Activated CD4-positive, alpha-beta memory T cell treated with anti-CD3 and anti-CD28 coated beads, Interleukin-2, amount 10 ng/mL, durations not matched to agents 7 days and 5 days (primary cell): ENCODE results near the gene ZNF200. TPM values are rescaled to one million over a fixed set of nuclear protein-coding genes. Genes with fewer than 3 reads are reported as not detected.
"Not testable (repeated sequence)": the region's sequence is repeated elsewhere in the genome, so short reads cannot be mapped to it uniquely, and the experiment has no call there.

Experiments
- CTCF ChIA-PET: fragments of 350-600 bp; sonication (Branson Sonifier 250); formaldehyde crosslinking; loops from one replicate; lab custom pipeline; 2021; ENCODE audit warnings: antibody characterized with exemption, inconsistent platforms; lab: Charles Lee
- POLR2A ChIA-PET: fragments of 350-600 bp; sonication (Branson Sonifier 250); formaldehyde crosslinking; loops from one replicate; lab custom pipeline; 2021; ENCODE audit warnings: antibody characterized with exemption; lab: Charles Lee
- DNase-seq: peaks from one replicate; pipeline ENCODE4 v3.0.0-alpha.2; 2020
- H3K27ac Mint-ChIP-seq: one replicate; pipeline ENCODE4 v1.8.0; 2021; ENCODE audit warnings: mild to moderate bottlenecking, mixed read lengths
- H3K27me3 Mint-ChIP-seq: one replicate; pipeline ENCODE4 v1.8.0; 2021; ENCODE audit warnings: mixed read lengths
- H3K36me3 Mint-ChIP-seq: one replicate; pipeline ENCODE4 v1.8.0; 2021; ENCODE audit warnings: low read depth, mixed read lengths
- H3K4me1 Mint-ChIP-seq: one replicate; pipeline ENCODE4 v1.8.0; 2021; ENCODE audit warnings: mixed read lengths
- H3K4me3 Mint-ChIP-seq: one replicate; pipeline ENCODE4 v1.8.0; 2021; ENCODE audit warnings: mild to moderate bottlenecking, mixed read lengths
- H3K9me3 Mint-ChIP-seq: one replicate; pipeline ENCODE4 v1.8.0; 2021; ENCODE audit warnings: mixed read lengths
- total RNA-seq, 2 experiments: library from RNA; stranded (reverse); gene quantifications; one replicate each; pipeline ENCODE4 v1.2.3, GENCODE V29; 2021

Gene ZNF200
- total RNA-seq, 2 experiments from 2014 or later: 13.1 to 14.9 TPM

DNA sequence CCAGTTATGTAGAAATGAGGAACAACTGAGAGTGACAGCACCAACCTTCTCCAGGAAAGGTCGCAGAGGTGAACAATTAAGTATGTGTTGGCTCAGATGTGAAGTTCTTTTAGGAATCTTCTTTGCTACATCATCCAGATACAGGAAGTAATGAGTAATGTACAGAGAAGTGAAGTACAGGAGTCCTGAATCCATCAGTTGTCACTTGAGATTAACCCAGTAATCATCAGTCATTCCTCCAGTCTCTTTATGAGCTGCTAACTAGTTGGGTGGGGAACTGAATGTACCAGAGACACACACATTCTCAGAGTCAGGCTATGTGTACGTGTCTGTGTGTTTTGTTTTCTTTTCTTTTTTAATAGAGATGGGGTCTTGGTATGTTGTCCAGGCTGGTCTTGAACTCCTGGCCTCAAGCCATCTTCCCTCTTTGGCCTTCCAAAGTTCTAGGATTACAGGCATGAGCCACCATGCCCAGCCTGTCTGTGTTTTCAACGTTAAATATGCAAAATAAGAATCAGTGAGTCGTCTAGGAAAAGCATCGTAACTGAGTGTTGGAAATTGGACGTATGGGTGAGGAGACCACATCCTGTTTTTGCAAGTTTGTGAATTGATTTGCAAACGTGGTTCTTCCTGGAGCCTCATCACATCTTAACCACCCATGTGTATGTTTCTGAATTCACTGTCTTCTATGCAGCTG lies 19.9 kb downstream of the ZNF200 start:
- Mint-ChIP-seq H3K36me3 (peaks cover 52% of the 10 kb centered on the region), H3K4me3 (peak overlapping the region; percentile 35), H3K4me1 (peaks cover 35% of the 10 kb centered on the region), H3K27ac (peak overlapping the region; percentile 99), H3K27me3 (no peaks in the 10 kb centered on the region), H3K9me3 (peaks cover 45% of the 10 kb centered on the region)
- ChIA-PET CTCF (no interaction called here), POLR2A (interaction anchor here (0.9 to 2.4 kb wide), 10 partner anchors 13 to 186 kb away, joined by 3 to 15 read pairs (median 6); partner anchors contain the start of genes ZNF174, ZNF200 and ZSCAN32)
- DNase-seq: peak; percentile 61

DNA sequence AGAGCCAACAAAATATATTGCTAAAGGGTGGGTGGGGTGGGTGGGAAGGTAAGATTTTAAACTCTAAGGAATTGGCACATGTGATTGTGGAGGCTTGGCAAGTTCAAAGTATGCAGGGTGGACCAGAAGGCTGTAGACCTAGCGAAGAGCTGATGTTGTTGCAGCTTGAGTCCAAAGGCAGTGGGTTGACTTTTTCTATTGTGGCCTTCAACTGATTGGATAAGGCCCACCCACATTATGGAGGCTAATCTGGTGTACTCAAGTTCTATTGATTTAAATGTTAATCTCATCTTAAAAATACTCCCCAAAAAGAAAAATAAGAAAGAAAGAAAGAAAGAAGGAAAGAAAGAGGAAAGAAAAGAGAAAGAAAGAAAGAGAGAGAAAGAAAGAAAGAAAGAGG lies 22.4 kb downstream of the ZNF200 start:
- POLR2A ChIA-PET: interaction anchor here (1.2 kb wide), 1 partner anchor 245 kb away, joined by 3 read pairs; no protein-coding TSS in a partner anchor
- H3K27me3 Mint-ChIP-seq: peaks cover 2% of the 10 kb centered on the region
- CTCF ChIA-PET: no interaction called here
- H3K36me3 Mint-ChIP-seq: peaks cover 48% of the 10 kb centered on the region
- DNase-seq: no peak
- H3K4me3 Mint-ChIP-seq: no peak overlapping the region
- H3K9me3 Mint-ChIP-seq: peaks cover 43% of the 10 kb centered on the region
- no peak overlapping the region for H3K27ac Mint-ChIP-seq
- peaks cover 30% of the 10 kb centered on the region for H3K4me1 Mint-ChIP-seq

DNA sequence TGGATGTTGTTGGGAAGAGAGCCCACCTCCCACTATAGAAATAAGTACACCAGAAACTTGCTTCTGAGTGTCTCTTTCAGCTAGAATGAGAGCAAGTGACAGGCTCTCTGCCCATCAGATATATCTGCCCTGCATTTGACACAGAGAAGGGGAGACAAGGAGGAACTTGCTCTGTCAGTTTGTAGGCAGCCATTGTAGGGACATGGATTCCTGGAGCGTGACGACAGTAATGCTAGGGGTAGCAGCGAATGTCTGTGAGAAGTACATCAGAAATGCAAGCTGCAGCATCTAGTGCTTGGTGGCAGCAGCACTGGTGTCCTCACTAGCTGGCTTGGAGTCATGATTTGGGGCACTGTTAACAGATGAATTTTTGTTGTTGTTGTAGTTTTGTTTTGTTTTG lies 23.0 kb downstream of the ZNF200 start:
- ChIA-PET CTCF (no interaction called here), POLR2A (interaction anchor here (1.2 kb wide), 1 partner anchor 245 kb away, joined by 3 read pairs; no protein-coding TSS in a partner anchor)
- peaks cover 28% of the 10 kb centered on the region for H3K4me1 Mint-ChIP-seq

DNA sequence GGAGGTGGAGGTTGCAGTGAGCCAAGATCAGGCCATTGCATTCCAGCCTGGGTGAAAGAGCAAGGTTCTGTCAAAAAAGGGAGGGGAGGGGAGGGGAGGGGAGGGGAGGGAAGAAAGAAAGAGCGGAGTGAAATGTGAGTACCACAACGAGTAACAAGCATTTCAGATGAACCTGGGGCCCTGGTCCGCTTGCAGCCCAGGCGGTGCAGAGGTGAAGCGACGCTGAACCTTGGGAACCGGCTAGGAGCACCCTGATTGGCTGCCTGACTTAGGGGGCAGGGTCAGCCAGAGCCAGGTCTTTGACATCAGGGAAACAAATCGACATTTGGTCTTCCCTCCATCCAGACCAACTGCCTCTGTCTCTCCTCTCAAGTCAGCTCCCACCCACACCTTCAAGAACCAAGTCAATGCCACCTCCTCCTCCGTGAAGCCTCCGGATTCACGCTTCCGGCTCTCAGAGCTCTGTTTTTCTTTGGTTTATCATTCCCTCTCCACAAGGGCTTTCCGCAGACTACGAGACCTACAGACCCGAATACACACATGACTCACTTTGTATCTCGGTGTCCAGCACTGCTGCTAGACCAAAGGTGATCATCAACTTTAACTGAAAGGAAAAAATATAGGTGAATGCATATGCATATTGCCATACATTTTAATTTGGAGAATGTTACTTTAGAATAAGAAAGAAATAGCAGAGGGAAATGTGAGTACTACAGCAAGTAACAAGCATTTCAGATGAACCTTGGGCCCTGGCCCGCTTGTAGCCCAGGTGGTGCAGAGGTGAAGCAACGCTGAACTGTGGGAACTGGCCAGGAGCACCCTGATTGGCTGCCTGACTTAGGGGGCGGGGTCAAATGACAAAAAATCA lies 27.6 kb downstream of the ZNF200 start:
- Mint-ChIP-seq H3K4me3 (no peak overlapping the region), H3K9me3 (peaks cover 47% of the 10 kb centered on the region), H3K4me1 (no peaks in the 10 kb centered on the region), H3K27ac (no peak overlapping the region), H3K27me3 (peaks cover 2% of the 10 kb centered on the region), H3K36me3 (peaks cover 35% of the 10 kb centered on the region)
- CTCF ChIA-PET: interaction anchor here (1.2 kb wide), 1 partner anchor 11 kb away, joined by 5 read pairs; no protein-coding TSS in a partner anchor
- DNase-seq: no peak
- POLR2A ChIA-PET: interaction anchor here (0.9 kb wide), 1 partner anchor 12 kb away, joined by 3 read pairs; no protein-coding TSS in a partner anchor

More for the DNA sequence above, 23.0 kb downstream of the ZNF200 start:
- peaks cover 48% of the 10 kb centered on the region for H3K36me3 Mint-ChIP-seq
- peaks cover 47% of the 10 kb centered on the region for H3K9me3 Mint-ChIP-seq
- H3K27me3 Mint-ChIP-seq: peaks cover 2% of the 10 kb centered on the region
- H3K4me3 Mint-ChIP-seq: no peak overlapping the region
- peak overlapping the region; percentile 56 for H3K27ac Mint-ChIP-seq
- no peak for DNase-seq

DNA sequence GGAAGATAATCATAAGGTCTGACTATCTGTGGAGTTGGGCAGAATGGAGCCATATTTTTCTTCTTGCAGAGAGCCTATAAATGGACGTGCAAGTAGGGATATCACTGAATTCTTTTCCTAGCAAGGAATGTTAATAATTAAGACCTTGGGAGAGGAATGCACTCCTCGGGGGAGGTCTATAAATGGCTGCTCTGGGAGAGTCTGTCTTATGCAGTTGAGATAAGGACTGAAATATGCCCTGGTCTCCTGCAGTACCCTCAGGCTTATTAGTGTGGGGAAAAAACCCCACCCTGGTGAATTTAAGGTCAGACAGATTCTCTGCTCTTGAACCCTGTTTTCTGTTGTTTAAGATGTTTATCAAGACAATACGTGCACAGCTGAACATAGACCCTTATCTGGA lies 29.0 kb downstream of the ZNF200 start:
- H3K9me3 Mint-ChIP-seq: peaks cover 42% of the 10 kb centered on the region
- H3K27me3 Mint-ChIP-seq, DNase-seq, CTCF ChIA-PET, H3K4me1 Mint-ChIP-seq, H3K27ac Mint-ChIP-seq, H3K4me3 Mint-ChIP-seq: not testable (repeated sequence)
- peaks cover 26% of the 10 kb centered on the region for H3K36me3 Mint-ChIP-seq
- POLR2A ChIA-PET: interaction anchor here (1.0 kb wide), 1 partner anchor 29 kb away, joined by 4 read pairs; no protein-coding TSS in a partner anchor

DNA sequence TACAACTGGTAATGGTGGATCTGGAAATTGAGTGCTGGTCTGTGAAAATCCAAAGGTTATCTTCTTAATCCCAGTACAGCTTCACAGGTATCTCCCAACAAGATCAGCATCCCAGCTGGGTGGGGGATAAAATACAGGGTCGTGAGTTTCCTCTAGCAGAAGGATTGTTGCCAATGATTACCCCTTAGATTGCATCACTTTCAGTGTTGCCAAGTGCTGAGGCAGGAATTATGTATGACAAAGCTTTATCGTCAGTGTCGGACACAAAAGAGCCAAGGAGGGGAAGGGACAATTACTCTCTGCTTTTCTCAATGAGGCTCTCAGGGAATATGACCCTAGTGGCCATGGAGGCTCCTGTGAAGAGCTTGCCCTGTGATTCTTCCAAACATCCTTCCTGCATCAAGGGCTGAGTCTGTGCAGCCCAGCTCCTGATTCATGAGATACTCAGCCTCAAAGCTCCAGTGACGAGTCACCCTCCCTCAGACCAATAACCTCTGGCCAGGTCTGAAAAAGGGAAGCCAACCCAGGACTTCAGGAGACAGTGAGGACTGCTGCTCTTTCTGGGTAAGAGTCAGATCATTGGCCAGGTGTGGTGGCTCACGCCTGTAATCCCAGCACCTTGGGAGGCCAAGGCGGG lies 31.9 kb downstream of the ZNF200 start:
- DNase-seq: no peak
- ChIA-PET CTCF (interaction anchor here (0.6 to 0.8 kb wide), 2 partner anchors 64 to 73 kb away, joined by 3 read pairs; no protein-coding TSS in a partner anchor), POLR2A (interaction anchor here (0.9 to 1.9 kb wide), 2 partner anchors 13 to 80 kb away, joined by 3 to 6 read pairs; partner anchors contain the start of gene ZNF263)
- Mint-ChIP-seq H3K4me1 (no peaks in the 10 kb centered on the region), H3K9me3 (peaks cover 33% of the 10 kb centered on the region), H3K4me3 (no peak overlapping the region), H3K27ac (no peak overlapping the region), H3K36me3 (peaks cover 23% of the 10 kb centered on the region), H3K27me3 (peaks cover 10% of the 10 kb centered on the region)

DNA sequence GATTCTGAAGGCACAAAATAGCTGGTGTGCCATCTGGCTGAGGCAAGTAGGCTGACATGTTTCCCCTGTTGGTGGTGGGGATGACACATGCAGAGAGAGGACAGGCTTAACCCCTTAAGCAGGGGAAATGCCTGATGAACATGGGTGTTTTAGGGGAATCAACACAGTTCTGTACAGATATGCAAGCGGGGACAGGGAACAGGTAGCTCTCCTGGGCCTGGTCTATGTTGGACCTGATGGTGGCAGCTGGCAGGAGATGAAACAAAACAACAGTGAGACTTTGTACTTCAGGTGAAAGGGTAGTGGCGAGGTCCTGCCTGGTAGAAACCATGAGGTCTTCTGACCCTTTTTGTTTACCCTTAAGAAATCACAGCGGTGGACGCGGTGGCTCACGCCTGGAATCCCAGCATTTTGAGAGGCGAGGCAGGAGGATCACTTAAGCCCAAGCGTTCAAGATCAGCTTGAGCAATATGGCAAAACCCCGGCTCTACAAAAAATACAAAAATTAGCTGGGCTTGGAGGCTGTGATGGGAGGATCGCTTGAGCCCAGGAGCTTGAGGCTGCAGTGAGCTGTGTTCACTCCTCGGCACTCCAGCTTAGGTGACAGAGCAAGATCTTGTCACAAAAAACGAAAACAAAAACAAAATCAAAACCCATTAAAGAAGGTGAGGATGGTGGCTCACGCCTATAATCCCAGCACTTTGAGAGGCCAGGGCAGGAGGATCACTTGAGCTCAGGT lies 36.5 kb downstream of the ZNF200 start:
- Mint-ChIP-seq H3K4me3 (no peak overlapping the region), H3K9me3 (peaks cover 8% of the 10 kb centered on the region), H3K27me3 (peaks cover 28% of the 10 kb centered on the region), H3K36me3 (no peaks in the 10 kb centered on the region), H3K27ac (no peak overlapping the region), H3K4me1 (no peaks in the 10 kb centered on the region)
- ChIA-PET POLR2A (interaction anchor here (1.0 to 1.3 kb wide), 2 partner anchors 36 to 65 kb away, joined by 3 read pairs; partner anchors contain the start of gene ZNF200), CTCF (no interaction called here)
- no peak for DNase-seq

DNA sequence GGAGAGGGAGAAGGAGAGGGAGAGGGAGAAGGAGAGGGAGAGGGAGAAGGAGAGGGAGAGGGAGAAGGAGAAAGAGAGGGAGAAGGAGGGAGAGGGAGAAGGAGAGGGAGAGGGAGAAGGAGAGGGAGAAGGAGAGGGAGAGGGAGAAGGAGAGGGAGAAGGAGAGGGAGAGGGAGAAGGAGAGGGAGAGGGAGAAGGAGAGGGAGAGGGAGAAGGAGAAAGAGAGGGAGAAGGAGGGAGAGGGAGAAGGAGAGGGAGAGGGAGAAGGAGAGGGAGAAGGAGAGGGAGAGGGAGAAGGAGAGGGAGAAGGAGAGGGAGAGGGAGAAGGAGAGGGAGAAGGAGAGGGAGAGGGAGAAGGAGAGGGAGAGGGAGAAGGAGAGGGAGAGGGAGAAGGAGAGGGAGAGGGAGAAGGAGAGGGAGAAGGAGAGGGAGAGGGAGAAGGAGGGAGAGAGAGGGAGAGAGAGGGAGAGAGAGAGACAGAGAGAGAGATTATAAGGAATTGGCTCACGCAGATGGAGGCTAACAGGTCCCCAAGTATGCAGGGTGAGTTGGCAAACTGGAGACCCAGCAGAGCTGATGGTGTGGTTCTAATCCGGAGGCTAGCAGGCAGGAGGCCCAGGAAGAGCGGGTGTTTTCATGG lies 37.1 kb downstream of the ZNF200 start:
- CTCF ChIA-PET, H3K4me1 Mint-ChIP-seq, H3K4me3 Mint-ChIP-seq, H3K27ac Mint-ChIP-seq, H3K36me3 Mint-ChIP-seq, H3K9me3 Mint-ChIP-seq, DNase-seq: not testable (repeated sequence)
- peaks cover 28% of the 10 kb centered on the region for H3K27me3 Mint-ChIP-seq
- POLR2A ChIA-PET: interaction anchor here (1.3 kb wide), 1 partner anchor 37 kb away, joined by 3 read pairs; the partner anchor contains the start of gene ZNF200

DNA sequence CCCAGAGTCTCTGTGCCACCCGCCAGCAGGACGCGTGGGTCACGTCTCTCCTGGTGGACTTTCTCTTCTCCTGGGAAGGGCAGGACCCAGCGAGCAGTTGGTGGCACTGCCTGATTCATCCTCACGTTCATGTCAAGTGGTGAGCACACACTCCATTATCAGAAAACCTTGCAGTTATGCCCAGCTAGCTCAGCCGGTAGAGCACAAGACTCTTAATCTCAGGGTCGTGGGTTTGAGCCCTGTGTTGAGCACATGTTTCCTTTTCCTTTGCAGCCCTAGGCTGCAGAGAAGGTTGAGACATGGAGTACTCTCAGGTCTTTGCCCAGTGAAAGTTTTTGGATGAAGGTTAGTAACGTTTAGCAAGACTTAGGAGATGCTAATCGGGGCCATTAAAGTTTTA lies 39.0 kb downstream of the ZNF200 start:
- peaks cover 8% of the 10 kb centered on the region for H3K9me3 Mint-ChIP-seq
- H3K36me3 Mint-ChIP-seq: peaks cover 5% of the 10 kb centered on the region
- ChIA-PET POLR2A (no interaction called here), CTCF (interaction anchor here (1.1 kb wide), 1 partner anchor 12 kb away, joined by 5 read pairs; no protein-coding TSS in a partner anchor)
- no peak overlapping the region for H3K27ac Mint-ChIP-seq
- peaks cover 7% of the 10 kb centered on the region for H3K4me1 Mint-ChIP-seq
- H3K27me3 Mint-ChIP-seq: peaks cover 36% of the 10 kb centered on the region
- no peak for DNase-seq
- H3K4me3 Mint-ChIP-seq: no peak overlapping the region

DNA sequence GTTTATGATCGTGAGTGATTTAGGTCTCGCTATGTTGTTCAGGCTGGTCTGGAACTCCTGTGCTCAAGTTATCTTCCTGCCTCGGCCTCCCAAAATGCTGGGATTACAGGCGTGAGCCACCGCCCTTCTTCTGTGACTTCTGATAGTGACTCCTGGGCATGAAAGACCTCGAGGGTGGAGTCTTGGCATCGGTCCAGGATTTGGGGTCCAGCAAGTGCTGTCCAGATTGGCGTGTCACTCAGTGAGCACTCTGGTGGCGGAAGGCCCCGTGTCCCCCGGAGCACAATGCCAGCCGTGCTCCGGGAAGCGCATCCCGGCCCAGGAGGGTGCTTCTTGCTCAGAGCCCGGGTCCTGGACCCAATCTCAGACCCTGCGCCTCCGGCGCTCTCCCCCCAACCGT lies 40.2 kb downstream of the ZNF200 start:
- peaks cover 9% of the 10 kb centered on the region for H3K36me3 Mint-ChIP-seq
- H3K9me3 Mint-ChIP-seq: peaks cover 12% of the 10 kb centered on the region
- POLR2A ChIA-PET: no interaction called here
- no peak for DNase-seq
- no peak overlapping the region for H3K27ac Mint-ChIP-seq
- no peak overlapping the region for H3K4me3 Mint-ChIP-seq
- H3K4me1 Mint-ChIP-seq: peaks cover 18% of the 10 kb centered on the region
- H3K27me3 Mint-ChIP-seq: peaks cover 45% of the 10 kb centered on the region
- CTCF ChIA-PET: no interaction called here
